Lung (tissue), 12 donors: ENCODE data around the gene FSIP1. TPM values are rescaled to one million over a fixed set of nuclear protein-coding genes. Genes with fewer than 3 reads are reported as not detected.

Experiments used
- ATAC-seq: fragments of 200-7000 bp; cut with Tn5 transposase; one replicate; pipeline ENCODE4 v1.9.1; 2020; ENCODE audit warnings: moderate number of reproducible peaks; ENCODE audit not compliant: insufficient read depth, low FRiP score
- DNase-seq, 3 donors: peaks; one replicate each; pipeline ENCODE4 v3.0.0-alpha.2; 2013 to 2017
- H3K27ac ChIP-seq, 2 donors: one replicate each; pipeline ENCODE4 v1.5.1; 2013; ENCODE audit warnings: mild to moderate bottlenecking in 2 of 2, moderate library complexity in 2 of 2, control low read depth in 1 of 2, inconsistent platforms in 1 of 2, low read depth in 1 of 2, low read length in 1 of 2
- H3K27me3 ChIP-seq, 3 donors: one replicate each; pipeline ENCODE4 v1.5.1; 2013; ENCODE audit warnings: low read length in 2 of 3; ENCODE audit not compliant: control insufficient read depth in 3 of 3, insufficient read depth in 3 of 3
- H3K36me3 ChIP-seq, 4 donors: one replicate each; pipeline ENCODE4 v1.5.1; 2013; ENCODE audit warnings: low read length in 4 of 4, mild to moderate bottlenecking in 1 of 4, moderate library complexity in 1 of 4; ENCODE audit not compliant: control insufficient read depth in 4 of 4, insufficient read depth in 4 of 4
- H3K4me1 ChIP-seq, 5 donors: one replicate each; pipeline ENCODE4 v1.5.1; 2013; ENCODE audit warnings: low read length in 5 of 5, mild to moderate bottlenecking in 2 of 5, moderate library complexity in 1 of 5; ENCODE audit not compliant: control insufficient read depth in 5 of 5, insufficient read depth in 5 of 5
- H3K4me3 ChIP-seq: one replicate; pipeline ENCODE4 v1.5.1; 2013; ENCODE audit warnings: mild to moderate bottlenecking, control low read depth, moderate library complexity
- H3K9ac ChIP-seq, 2 donors: one replicate each; pipeline ENCODE4 v1.5.1; 2013; ENCODE audit warnings: low read length in 2 of 2, control low read depth in 1 of 2; ENCODE audit not compliant: insufficient read depth in 1 of 2
- H3K9me3 ChIP-seq, 4 donors: one replicate each; pipeline ENCODE4 v1.5.1; 2013; ENCODE audit warnings: low read length in 3 of 4, mild to moderate bottlenecking in 1 of 4, moderate library complexity in 1 of 4; ENCODE audit not compliant: control insufficient read depth in 4 of 4, insufficient read depth in 3 of 4
- WGBS, 2 donors: extraction: QIAGEN DNeasy Blood & Tissue Kit; methylation state at CpG; one replicate each; pipeline ENCODE4 v1.1.7; 2013; 5-methylcytosine and 5-hydroxymethylcytosine counted together
- polyA plus RNA-seq, 2 donors: library from polyadenylated mRNA; stranded (reverse); fragments of 200-250 nt; gene quantifications; one replicate each; pipeline ENCODE4 v1.2.1, GENCODE V29; 2013
- total RNA-seq, 2 donors: library from RNA; depleted of rRNA in 1 of 2; stranded (reverse); fragments of >200 nt in 1 of 2; gene quantifications; one replicate each; pipeline ENCODE4 v1.2.1, GENCODE V29; 2014 to 2021
- TF ChIP-seq, protein P1 (sequence below): IDR thresholded peaks from 2 replicates; pipeline ENCODE4 v1.5.1; 2012; ENCODE audit warnings: mild to moderate bottlenecking; ENCODE audit errors: control extremely low read depth, extremely low read depth
- donor health status: control.
- donor health status: control.
- donor health status: Bipolar disorder and iron deficiency.
- donor health status: healthy.
- donor health status: DM: yes; HTN: yes; CAD: no.

Gene FSIP1
- total and polyA plus RNA-seq, 4 donors = 0.35 to 2.2 (median 0.98) TPM

DNA sequence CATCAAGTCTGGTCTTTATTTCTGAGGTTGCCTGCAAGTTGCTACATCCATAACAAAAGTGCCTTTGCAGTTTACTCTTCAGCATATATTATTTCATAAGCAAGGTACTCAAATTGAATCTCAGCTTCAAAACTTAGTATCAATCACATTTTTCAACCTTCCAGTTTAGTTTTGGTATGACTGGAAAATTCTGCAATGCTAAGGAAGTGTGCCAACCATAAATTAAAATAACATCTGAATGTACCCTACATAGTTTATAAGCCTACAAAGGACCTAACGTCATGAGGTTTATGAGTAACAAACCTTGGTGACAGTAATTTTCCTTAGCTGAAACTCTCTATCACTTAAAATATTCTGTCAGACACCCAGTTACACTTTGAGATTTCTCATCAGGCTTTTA lies 138.9 kb downstream of the FSIP1 start:
- Histone ChIP-seq H3K36me3 (no peaks in the 10 kb centered on the region), H3K4me3 (no peak overlapping the region), H3K9me3 (no peaks in the 10 kb centered on the region), H3K27me3 (no peaks in the 10 kb centered on the region), H3K9ac (no peak overlapping the region), H3K27ac (no peak overlapping the region), H3K4me1 (no peaks in the 10 kb centered on the region)
- TF ChIP-seq, protein P1, sequence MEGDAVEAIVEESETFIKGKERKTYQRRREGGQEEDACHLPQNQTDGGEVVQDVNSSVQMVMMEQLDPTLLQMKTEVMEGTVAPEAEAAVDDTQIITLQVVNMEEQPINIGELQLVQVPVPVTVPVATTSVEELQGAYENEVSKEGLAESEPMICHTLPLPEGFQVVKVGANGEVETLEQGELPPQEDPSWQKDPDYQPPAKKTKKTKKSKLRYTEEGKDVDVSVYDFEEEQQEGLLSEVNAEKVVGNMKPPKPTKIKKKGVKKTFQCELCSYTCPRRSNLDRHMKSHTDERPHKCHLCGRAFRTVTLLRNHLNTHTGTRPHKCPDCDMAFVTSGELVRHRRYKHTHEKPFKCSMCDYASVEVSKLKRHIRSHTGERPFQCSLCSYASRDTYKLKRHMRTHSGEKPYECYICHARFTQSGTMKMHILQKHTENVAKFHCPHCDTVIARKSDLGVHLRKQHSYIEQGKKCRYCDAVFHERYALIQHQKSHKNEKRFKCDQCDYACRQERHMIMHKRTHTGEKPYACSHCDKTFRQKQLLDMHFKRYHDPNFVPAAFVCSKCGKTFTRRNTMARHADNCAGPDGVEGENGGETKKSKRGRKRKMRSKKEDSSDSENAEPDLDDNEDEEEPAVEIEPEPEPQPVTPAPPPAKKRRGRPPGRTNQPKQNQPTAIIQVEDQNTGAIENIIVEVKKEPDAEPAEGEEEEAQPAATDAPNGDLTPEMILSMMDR = no peak
- WGBS, 2 donors = 77 to 84% methylated on average over 1 of the region's 1 CpG
- DNase-seq (no peak), ATAC-seq (no peak)

DNA sequence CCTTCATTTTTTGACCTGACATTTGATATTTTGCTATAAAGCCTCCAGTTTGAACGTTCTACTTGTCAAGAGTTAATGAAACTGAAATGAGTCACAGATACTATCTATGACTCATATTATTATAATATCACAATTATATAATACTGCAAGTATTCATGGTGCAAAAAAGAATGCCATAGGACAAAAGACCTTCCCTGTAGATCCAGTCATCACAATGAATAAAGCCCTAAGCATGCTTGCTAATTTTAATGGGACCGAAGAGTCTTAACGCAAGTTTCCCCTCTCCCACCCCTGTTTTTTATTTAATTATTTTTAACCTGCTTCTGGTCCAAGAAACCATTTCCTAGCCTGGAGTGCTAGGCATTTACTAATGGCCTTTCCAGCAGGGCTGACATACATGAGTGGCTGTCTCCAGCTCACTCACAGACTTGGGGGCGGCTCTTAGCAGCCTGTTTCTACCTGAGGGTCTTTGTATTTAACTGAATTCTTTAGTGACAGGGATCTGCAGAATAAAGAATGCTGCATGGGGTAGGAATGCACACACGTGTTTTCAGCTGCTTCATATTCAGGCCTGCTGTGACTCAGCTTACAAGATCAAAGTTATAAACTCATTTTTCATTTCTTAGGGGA lies 140.5 kb downstream of the FSIP1 start:
- ATAC-seq (no peak), DNase-seq (no peak)
- Histone ChIP-seq H3K4me3 (no peak overlapping the region), H3K36me3 (no peaks in the 10 kb centered on the region), H3K4me1 (no peaks in the 10 kb centered on the region), H3K27me3 (no peaks in the 10 kb centered on the region), H3K9me3 (no peaks in the 10 kb centered on the region), H3K9ac (no peak overlapping the region), H3K27ac (no peak overlapping the region)
- 64 to 83% methylated on average over 5 of the region's 5 CpGs for whole genome bisulfite sequencing, 2 donors
- TF ChIP-seq, protein P1 = no peak

DNA sequence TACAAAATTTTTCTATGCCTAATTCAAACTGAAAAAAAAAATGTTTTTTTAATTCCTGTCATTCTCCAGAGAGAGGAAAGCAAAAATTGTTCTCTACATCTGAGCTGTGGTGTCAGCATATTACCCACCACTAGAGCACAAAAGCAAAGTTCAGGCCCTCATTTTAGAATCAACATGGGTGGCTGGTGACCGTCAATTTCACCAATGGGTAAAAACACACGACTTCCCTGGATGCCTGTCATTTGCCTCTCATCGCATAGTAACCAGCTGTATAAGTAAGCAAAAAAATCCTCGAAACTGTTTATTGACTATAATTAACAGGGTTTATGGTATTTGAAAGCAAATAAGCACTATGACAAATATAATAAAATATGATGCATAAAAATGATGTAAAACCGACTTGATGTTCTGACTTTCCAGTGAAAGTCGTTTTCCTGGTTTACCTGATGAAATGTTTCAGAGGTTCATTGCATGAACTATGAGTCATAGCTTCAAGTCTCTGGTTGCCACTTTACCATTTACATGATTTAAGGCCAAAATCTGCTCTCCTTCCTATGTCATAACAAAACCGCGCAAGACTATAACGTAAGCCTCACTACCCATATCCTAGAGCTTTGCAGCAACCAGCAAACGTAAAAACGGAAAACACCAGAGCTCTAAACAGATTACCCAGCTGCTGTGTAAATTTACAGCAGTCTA lies 141.3 kb downstream of the FSIP1 start:
- TF ChIP-seq, protein P1 = no peak
- no peaks in the 10 kb centered on the region for H3K4me1 ChIP-seq
- H3K4me3 ChIP-seq = no peak overlapping the region
- no peaks in the 10 kb centered on the region for H3K36me3 ChIP-seq
- no peak overlapping the region for H3K27ac ChIP-seq
- no peak overlapping the region for H3K9ac ChIP-seq
- H3K27me3 ChIP-seq = no peaks in the 10 kb centered on the region
- 86 to 93% methylated on average over 11 of the region's 11 CpGs for WGBS, 2 donors
- ATAC-seq (no peak), DNase-seq (peak in 1 of 3 donors; percentile 61)
- H3K9me3 ChIP-seq = no peaks in the 10 kb centered on the region
